Measurements from ENCODE around the gene SAMD11.

GRCh38 chr1:973459-974292 is 50.0 kb downstream of the SAMD11 start:
- TF ChIP-seq POLR2AphosphoS5 (IDR thresholded peaks at IDR 0.05; ENCODE audit: low read depth, low read length) (no peak), POLR2A (IDR thresholded peaks at IDR 0.05; ENCODE audit: low read depth, low read length) (no peak), PAX5 (IDR thresholded peaks at IDR 0.05; ENCODE audit: insufficient read depth, low read length, severe bottlenecking) (no peak)
